Ovary (tissue), 9 donors: ENCODE data around the gene STX18. TPM values are rescaled to one million over a fixed set of nuclear protein-coding genes. Genes with fewer than 3 reads are reported as not detected.

Experiments
- DNase-seq, 5 donors: peaks; one replicate each; pipeline ENCODE4 v3.0.0-alpha.2; 2019 to 2020
- H3K27ac ChIP-seq, 2 donors: fragments of 200-600 bp; one replicate each; pipeline versions ENCODE4 v1.5.1 to v1.8.0; 2019 to 2022
- H3K27me3 ChIP-seq: fragments of 200-600 bp; one replicate; pipeline ENCODE4 v1.8.0; 2022
- H3K36me3 ChIP-seq: fragments of 200-600 bp; sonication (generic); one replicate; pipeline ENCODE4 v1.5.1; 2019
- H3K4me1 ChIP-seq: one replicate; pipeline ENCODE4 v1.8.1; 2013; ENCODE audit warnings: mild to moderate bottlenecking, moderate library complexity; ENCODE audit not compliant: insufficient read depth
- H3K4me3 ChIP-seq: fragments of 200-600 bp; sonication (generic); one replicate; pipeline ENCODE4 v1.5.1; 2017
- H3K9me3 ChIP-seq, 2 donors: fragments of 200-600 bp in 1 of 2; sonication (generic) in 1 of 2; one replicate each; pipeline versions ENCODE4 v1.5.1 to v1.8.1; 2013 to 2019; ENCODE audit warnings: mild to moderate bottlenecking in 1 of 2, moderate library complexity in 1 of 2
- EP300 ChIP-seq: sonication (generic); formaldehyde crosslinking; IDR thresholded peaks from one replicate; pipeline ENCODE4 v1.6.1; 2017; ENCODE audit warnings: antibody characterized with exemption
- POLR2A ChIP-seq: fragments of 450-650 bp; IDR thresholded peaks from one replicate; pipeline ENCODE4 v1.6.1; 2017; ENCODE audit warnings: antibody characterized with exemption, mild to moderate bottlenecking, moderate library complexity
- WGBS, 3 donors: extraction: QIAGEN DNeasy Blood & Tissue Kit in 1 of 3; methylation state at CpG; one replicate each; pipeline versions ENCODE4 v1.1.5 to v1.1.7; 2013 to 2017; 5-methylcytosine and 5-hydroxymethylcytosine counted together
- intact Hi-C, 4 donors: fragments of 100-400 bp; cut with DNase I; formaldehyde crosslinking; loops; one replicate each; pipeline versions ENCODE4 v1.11.0 to v1.15.1; 2022 to 2023
- polyA plus RNA-seq, 2 donors: library from polyadenylated mRNA; stranded (reverse); fragments of 200-250 nt in 1 of 2; fragments of 350-450 nt in 1 of 2; fragmentation: Illumina TruSeq in 1 of 2; extraction: RNeasy Lipid Tissue Mini Kit (QIAGEN cat#74804) in 1 of 2; gene quantifications; one replicate each; pipeline ENCODE4 v1.2.3, GENCODE V29; 2013 to 2014
- total RNA-seq, 7 donors: library from RNA; depleted of rRNA in 2 of 7; stranded (reverse); fragments of >200 nt in 2 of 7; fragmentation: NEBNext Ultra II Directional in 3 of 7; extraction: Animal tissue kit (Norgen Biotek cat#: 25700) in 3 of 7; gene quantifications; one replicate each; pipeline versions ENCODE4 v1.1.0 to v1.2.4, GENCODE V29; 2016 to 2023
- TF ChIP-seq, protein P1 (sequence below), 3 donors: fragments of 450-650 bp in 2 of 3; fragments of 200-600 bp in 1 of 3; IDR thresholded peaks; one replicate each; pipeline versions ENCODE4 v1.5.1 to v1.8.0; 2016 to 2022; ENCODE audit warnings: antibody characterized with exemption in 3 of 3, mild to moderate bottlenecking in 1 of 3
- donor health status: DM: no; HTN: no; CAD: no; lungs with moderate emphysema.
- donor health status: DM: no; HTN: no; CAD: no.
- donor health status: Bipolar disorder and iron deficiency.
- donor health status: DM: yes; HTN: yes; CAD: no.
- donor health status: DM: no; HTN: no; CAD: no.
- donor health status: DM: yes; HTN: yes; CAD: no.

STX18 gene
- total and polyA plus RNA-seq, 9 donors, result 18.1 to 61.4 (median 31.9) TPM

DNA sequence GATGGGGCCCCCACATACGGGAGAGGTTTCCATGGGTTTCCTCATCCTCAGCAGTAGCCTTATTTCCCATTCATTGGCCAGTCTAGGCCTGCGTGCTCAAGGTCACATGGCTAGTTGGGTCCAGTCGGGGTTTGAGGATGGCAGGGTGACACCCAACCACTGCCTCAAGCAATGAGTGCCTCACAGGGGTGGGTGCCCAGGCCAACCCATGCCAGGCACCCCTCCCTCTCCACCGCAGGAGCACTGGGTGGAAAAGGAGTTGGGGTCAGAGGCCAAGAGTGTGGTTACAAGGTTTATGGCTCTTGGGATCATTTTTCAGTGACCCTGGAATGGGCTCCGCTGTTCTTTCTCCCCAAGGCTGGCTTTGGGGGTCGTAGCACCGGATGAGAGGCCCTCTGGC, 151.8 kb downstream of the STX18 start:
- no peaks in the 10 kb centered on the region for H3K9me3 ChIP-seq
- H3K27ac ChIP-seq, result no peak overlapping the region
- intact Hi-C loops, result no loop called here
- WGBS, 3 donors, result 75 to 89% (median 85%) methylated on average over 7 of the region's 7 CpGs
- no peak for DNase-seq
- H3K36me3 ChIP-seq, result no peaks in the 10 kb centered on the region
- TF ChIP-seq, protein P1, sequence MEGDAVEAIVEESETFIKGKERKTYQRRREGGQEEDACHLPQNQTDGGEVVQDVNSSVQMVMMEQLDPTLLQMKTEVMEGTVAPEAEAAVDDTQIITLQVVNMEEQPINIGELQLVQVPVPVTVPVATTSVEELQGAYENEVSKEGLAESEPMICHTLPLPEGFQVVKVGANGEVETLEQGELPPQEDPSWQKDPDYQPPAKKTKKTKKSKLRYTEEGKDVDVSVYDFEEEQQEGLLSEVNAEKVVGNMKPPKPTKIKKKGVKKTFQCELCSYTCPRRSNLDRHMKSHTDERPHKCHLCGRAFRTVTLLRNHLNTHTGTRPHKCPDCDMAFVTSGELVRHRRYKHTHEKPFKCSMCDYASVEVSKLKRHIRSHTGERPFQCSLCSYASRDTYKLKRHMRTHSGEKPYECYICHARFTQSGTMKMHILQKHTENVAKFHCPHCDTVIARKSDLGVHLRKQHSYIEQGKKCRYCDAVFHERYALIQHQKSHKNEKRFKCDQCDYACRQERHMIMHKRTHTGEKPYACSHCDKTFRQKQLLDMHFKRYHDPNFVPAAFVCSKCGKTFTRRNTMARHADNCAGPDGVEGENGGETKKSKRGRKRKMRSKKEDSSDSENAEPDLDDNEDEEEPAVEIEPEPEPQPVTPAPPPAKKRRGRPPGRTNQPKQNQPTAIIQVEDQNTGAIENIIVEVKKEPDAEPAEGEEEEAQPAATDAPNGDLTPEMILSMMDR (IDR thresholded peaks at IDR 0.05), result no peak
- H3K4me1 ChIP-seq, result peaks cover 5% of the 10 kb centered on the region
- no peaks in the 10 kb centered on the region for H3K27me3 ChIP-seq
- no peak overlapping the region for H3K4me3 ChIP-seq

DNA sequence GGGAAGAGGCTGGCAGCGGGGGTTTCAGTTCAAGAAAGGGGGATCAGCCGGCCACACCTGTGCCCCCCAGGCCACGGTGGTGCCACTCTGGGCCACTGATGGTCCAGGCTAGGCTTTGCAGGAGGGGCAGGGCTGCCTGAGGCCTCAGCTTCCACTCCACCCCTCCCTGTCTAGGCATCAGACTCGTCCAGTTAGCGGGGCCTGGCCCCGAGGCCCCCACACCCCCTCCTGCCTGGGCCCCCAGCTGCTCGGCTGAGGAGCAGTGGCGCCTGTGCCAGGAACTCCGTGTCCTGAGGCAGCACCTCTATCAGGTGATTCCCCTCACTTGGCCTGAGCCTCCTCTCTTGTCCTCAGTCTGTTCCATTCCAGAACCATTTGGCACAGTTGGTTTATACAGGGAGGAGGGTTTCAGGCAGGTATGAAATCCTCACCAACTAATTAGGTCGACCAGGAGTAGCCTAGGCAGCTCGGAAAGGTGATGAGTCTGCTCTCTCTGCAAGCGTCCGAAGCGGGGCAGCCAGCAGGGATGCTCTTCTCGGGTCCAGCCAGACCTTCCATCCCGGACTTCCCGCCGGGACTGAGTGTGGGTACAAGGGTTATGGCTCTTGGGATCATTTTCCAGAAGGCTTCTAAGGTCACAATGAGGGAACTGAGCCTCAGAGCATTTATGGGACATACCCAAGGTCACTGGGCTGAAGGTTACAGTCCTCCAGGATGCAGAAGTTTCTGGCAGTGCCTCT, 152.8 kb downstream of the STX18 start:
- peak in 1 of 5 donors; percentile 57 for DNase-seq
- WGBS, 3 donors, result 78 to 81% (median 79%) methylated on average over 18 of the region's 18 CpGs

GRCh38 chr4:4388311-4388790, 153.5 kb downstream of the STX18 start:
- Histone ChIP-seq H3K27ac (no peak overlapping the region), H3K4me1 (peaks cover 5% of the 10 kb centered on the region), H3K27me3 (no peaks in the 10 kb centered on the region), H3K4me3 (no peak overlapping the region), H3K36me3 (no peaks in the 10 kb centered on the region), H3K9me3 (no peaks in the 10 kb centered on the region)
- TF ChIP-seq, protein P1 (IDR thresholded peaks at IDR 0.05), result no peak
- no peak for TF ChIP-seq EP300
- intact Hi-C loops, result loop anchor here in 1 of 4 donors (5.0 kb wide), 1 partner anchor 46 kb away; no protein-coding TSS in a partner anchor
- WGBS, 3 donors, result 19 to 37% (median 32%) methylated on average over 8 of the region's 8 CpGs
- DNase-seq, result no peak

More for the DNA sequence above, 152.8 kb downstream of the STX18 start:
- no peak overlapping the region for H3K27ac ChIP-seq
- TF ChIP-seq, protein P1 (IDR thresholded peaks at IDR 0.05), result no peak
- TF ChIP-seq POLR2A (no peak), EP300 (no peak)
- H3K27me3 ChIP-seq, result no peaks in the 10 kb centered on the region
- no peak overlapping the region for H3K4me3 ChIP-seq
- H3K4me1 ChIP-seq, result peaks cover 5% of the 10 kb centered on the region
- intact Hi-C loops, result loop anchor here in 1 of 4 donors (5.0 kb wide), 1 partner anchor 47 kb away; no protein-coding TSS in a partner anchor
- no peaks in the 10 kb centered on the region for H3K9me3 ChIP-seq
- H3K36me3 ChIP-seq, result no peaks in the 10 kb centered on the region

- H3K9me3 ChIP-seq, result no peaks in the 10 kb centered on the region
- H3K4me1 ChIP-seq, result peaks cover 5% of the 10 kb centered on the region
- intact Hi-C loops, result loop anchor here in 1 of 4 donors (5.0 kb wide), 1 partner anchor 45 kb away; no protein-coding TSS in a partner anchor
- no peak overlapping the region for H3K27ac ChIP-seq
- peak overlapping the region; percentile 49 for H3K4me3 ChIP-seq
- TF ChIP-seq, protein P1 (IDR thresholded peaks at IDR 0.05), result no peak
- TF ChIP-seq POLR2A (no peak), EP300 (no peak)
- no peaks in the 10 kb centered on the region for H3K36me3 ChIP-seq
- H3K27me3 ChIP-seq, result no peaks in the 10 kb centered on the region
- DNase-seq, result peak in 3 of 5 donors; percentile 41 to 68 (median 54)
- WGBS, 3 donors, result 3 to 4% (median 4%) methylated on average over 49 to 62 of the region's 62 CpGs
Observed at GRCh38 chr4:4387531-4388310, 154.1 kb downstream of the STX18 start.
